ENCODE results near the gene GRXCR1. TPM values are rescaled to one million over a fixed set of nuclear protein-coding genes. Genes with fewer than 3 reads are reported as not detected.

GRXCR1 gene
- polyA plus RNA-seq, 2 of the 4 experiments (the other 2 are of a cell fraction), result not detected

- DNase-seq (ENCODE audit: low read depth in 1 of 2, low spot score in 1 of 2) (no peak), ATAC-seq (no peak), FAIRE-seq (no peak)
- no peak for TF ChIP-seq NPAS2 (CRISPR knock-in tag; IDR thresholded peaks at IDR 0.05; ENCODE audit: borderline replicate concordance)
- no peak for TF ChIP-seq JUN (IDR thresholded peaks at IDR 0.05)
- no peak for TF ChIP-seq ZC3H11A (IDR thresholded peaks at IDR 0.05)
- H3K27ac ChIP-seq, result no peak overlapping the region
- no peak overlapping the region for H3K4me2 ChIP-seq
- no peaks in the 10 kb centered on the region for H3K9me3 ChIP-seq
- ChIA-PET CTCF (no interaction called here), POLR2A (no interaction called here)
- H3K4me1 ChIP-seq, result no peaks in the 10 kb centered on the region
- 0% methylated on average over 1 of the region's 1 CpG for WGBS (ENCODE audit: missing lambda C conversion rate)
- no peak overlapping the region for H3K4me3 ChIP-seq
Measured at GRCh38 chr4:43041632-43042031, 149.1 kb downstream of the GRXCR1 start.

DNA sequence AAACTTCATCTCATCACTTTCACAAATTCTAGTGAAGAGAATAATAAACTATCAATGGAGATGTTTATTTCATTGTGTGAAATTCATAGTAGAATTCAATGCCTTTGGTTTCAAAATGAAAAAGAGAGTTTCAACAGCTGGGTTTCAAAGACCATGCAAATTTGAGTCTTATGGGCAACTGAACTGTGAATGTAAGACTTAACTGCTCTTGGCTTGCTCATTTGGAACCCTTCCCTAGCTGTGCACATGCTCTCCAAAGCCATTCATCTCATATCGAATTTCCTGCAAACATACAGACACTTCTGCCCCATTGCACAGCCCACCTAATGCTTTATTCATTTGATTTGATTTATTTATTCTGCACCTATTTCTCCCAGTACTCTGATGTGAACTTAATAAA is 154.5 kb downstream of the GRXCR1 start:
- FAIRE-seq, result no peak
- 0% methylated on average over 1 of the region's 1 CpG for WGBS (ENCODE audit: missing lambda C conversion rate)
- ChIA-PET CTCF (no interaction called here), POLR2A (no interaction called here)
- Histone ChIP-seq H3K4me3 (no peak overlapping the region), H3K27ac (no peak overlapping the region), H3K4me1 (no peaks in the 10 kb centered on the region), H3K9me3 (no peaks in the 10 kb centered on the region), H3K4me2 (no peak overlapping the region)
- TF ChIP-seq CBX2 (IDR thresholded peaks at IDR 0.05; ENCODE audit: borderline replicate concordance, low read depth) (no peak), EHMT2 (IDR thresholded peaks at IDR 0.05; ENCODE audit: low read depth) (no peak), NR3C1 (IDR thresholded peaks at IDR 0.05) (no peak)
- ATAC-seq, result no peak
- DNase-seq (ENCODE audit: low read depth in 1 of 2, low spot score in 1 of 2), result no peak

DNA sequence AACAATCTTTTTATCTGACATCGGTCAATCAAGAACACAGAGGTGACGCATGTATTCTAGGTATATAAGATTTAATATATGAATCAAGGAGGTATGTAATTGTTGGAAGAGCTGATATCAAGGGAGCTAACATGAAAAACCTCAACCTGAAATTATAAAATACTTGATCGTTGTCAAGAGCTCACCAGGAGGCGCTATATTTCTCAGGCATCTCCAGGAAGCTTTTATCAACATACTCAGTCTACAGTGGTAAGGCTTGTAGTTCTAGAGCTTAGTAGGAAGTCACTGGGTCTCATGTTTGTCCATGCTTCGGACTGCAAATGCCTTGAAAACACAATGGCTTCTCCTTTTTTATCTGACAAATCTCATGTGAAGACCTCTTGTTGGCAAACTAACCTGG is 156.1 kb downstream of the GRXCR1 start:
- no peak overlapping the region for H3K4me3 ChIP-seq
- POLR2A ChIA-PET, result no interaction called here
- H3K27ac ChIP-seq, result no peak overlapping the region
- no peaks in the 10 kb centered on the region for H3K4me1 ChIP-seq
- no peak for TF ChIP-seq HEYL (CRISPR knock-in tag; IDR thresholded peaks at IDR 0.05)
- TF ChIP-seq RFX5 (IDR thresholded peaks at IDR 0.05), result no peak
- no peak for TF ChIP-seq FOSL2 (IDR thresholded peaks at IDR 0.05)
- no peak for TF ChIP-seq FOSL2 (CRISPR knock-in tag; IDR thresholded peaks at IDR 0.05)
- no peak for TF ChIP-seq MAX (IDR thresholded peaks at IDR 0.05)
- no peak for TF ChIP-seq SMC3 (IDR thresholded peaks at IDR 0.05)
- TF ChIP-seq NPAS2 (CRISPR knock-in tag; IDR thresholded peaks at IDR 0.05; ENCODE audit: borderline replicate concordance), result no peak
- no peak for TF ChIP-seq ESRRA (IDR thresholded peaks at IDR 0.05; ENCODE audit: borderline replicate concordance, low read length)
- TF ChIP-seq PHF8 (IDR thresholded peaks at IDR 0.05; ENCODE audit: borderline replicate concordance, low read depth), result no peak
- TF ChIP-seq CTCF (IDR thresholded peaks at IDR 0.05), result no peak
- TF ChIP-seq CHD4 (IDR thresholded peaks at IDR 0.05; ENCODE audit: borderline replicate concordance), result no peak
- no peak for TF ChIP-seq MAFK (IDR thresholded peaks at IDR 0.05; ENCODE audit: partially characterized antibody)
- TF ChIP-seq NFE2L2 (conservative IDR thresholded peaks at IDR 0.05; ENCODE audit: low read length), result no peak
- TF ChIP-seq TFCP2L1 (CRISPR knock-in tag; IDR thresholded peaks at IDR 0.05), result no peak
- TF ChIP-seq, protein P1, sequence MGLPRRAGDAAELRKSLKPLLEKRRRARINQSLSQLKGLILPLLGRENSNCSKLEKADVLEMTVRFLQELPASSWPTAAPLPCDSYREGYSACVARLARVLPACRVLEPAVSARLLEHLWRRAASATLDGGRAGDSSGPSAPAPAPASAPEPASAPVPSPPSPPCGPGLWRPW (IDR thresholded peaks at IDR 0.05), result no peak
- no peak for TF ChIP-seq EP300 (IDR thresholded peaks at IDR 0.05)
- TF ChIP-seq SREBF2 (IDR thresholded peaks at IDR 0.05), result no peak
- TF ChIP-seq TP53 (CRISPR knock-in tag; IDR thresholded peaks at IDR 0.05), result no peak
- TF ChIP-seq FOXS1 (CRISPR knock-in tag; IDR thresholded peaks at IDR 0.05), result no peak
- CTCF ChIA-PET, result interaction anchor here (1.3 kb wide), 1 partner anchor 9 kb away, joined by 4 read pairs; no protein-coding TSS in a partner anchor
- 26% methylated on average over 5 of the region's 5 CpGs for WGBS (ENCODE audit: missing lambda C conversion rate)
- DNase-seq (ENCODE audit: low read depth in 1 of 2, low spot score in 1 of 2) (no peak), FAIRE-seq (no peak), ATAC-seq (no peak)
- H3K9me3 ChIP-seq, result no peaks in the 10 kb centered on the region
- no peak overlapping the region for H3K4me2 ChIP-seq

Data from A549 (cell line).